Stimulated activated effector memory CD8-positive, alpha-beta T cell treated with anti-CD3 and anti-CD28 coated beads, Interleukin-12 subunit alpha, Interleukin-12 subunit beta, amount 100 ng/mL, for 72 hours (primary cell): Measurements from ENCODE around the gene NDUFA13.
A peak's percentile ranks its signal among the peaks of the same experiment; 100 is the strongest.

ENCODE experiments used
- ATAC-seq: fragments of 150-1000 bp; cut with Tn5 transposase; 2 replicates; pipeline ENCODE4 v1.10.0; 2021
- DNase-seq, 2 donors: peaks; one replicate each; pipeline ENCODE4 v3.0.0; 2021 to 2022; ENCODE audit warnings: low spot score in 2 of 2
- H3K27ac Mint-ChIP-seq: one replicate; pipeline ENCODE4 v1.8.0; 2022; ENCODE audit warnings: mild to moderate bottlenecking, mixed read lengths
- H3K36me3 Mint-ChIP-seq: one replicate; pipeline ENCODE4 v1.8.0; 2022; ENCODE audit warnings: mild to moderate bottlenecking, mixed read lengths
- H3K4me1 Mint-ChIP-seq: one replicate; pipeline ENCODE4 v1.8.0; 2022; ENCODE audit warnings: mixed read lengths
- H3K4me3 Mint-ChIP-seq: one replicate; pipeline ENCODE4 v1.8.0; 2022; ENCODE audit warnings: mild to moderate bottlenecking, mixed read lengths
- H3K9me3 Mint-ChIP-seq: one replicate; pipeline ENCODE4 v1.8.0; 2022; ENCODE audit warnings: mixed read lengths

The NDUFA13 gene

DNA sequence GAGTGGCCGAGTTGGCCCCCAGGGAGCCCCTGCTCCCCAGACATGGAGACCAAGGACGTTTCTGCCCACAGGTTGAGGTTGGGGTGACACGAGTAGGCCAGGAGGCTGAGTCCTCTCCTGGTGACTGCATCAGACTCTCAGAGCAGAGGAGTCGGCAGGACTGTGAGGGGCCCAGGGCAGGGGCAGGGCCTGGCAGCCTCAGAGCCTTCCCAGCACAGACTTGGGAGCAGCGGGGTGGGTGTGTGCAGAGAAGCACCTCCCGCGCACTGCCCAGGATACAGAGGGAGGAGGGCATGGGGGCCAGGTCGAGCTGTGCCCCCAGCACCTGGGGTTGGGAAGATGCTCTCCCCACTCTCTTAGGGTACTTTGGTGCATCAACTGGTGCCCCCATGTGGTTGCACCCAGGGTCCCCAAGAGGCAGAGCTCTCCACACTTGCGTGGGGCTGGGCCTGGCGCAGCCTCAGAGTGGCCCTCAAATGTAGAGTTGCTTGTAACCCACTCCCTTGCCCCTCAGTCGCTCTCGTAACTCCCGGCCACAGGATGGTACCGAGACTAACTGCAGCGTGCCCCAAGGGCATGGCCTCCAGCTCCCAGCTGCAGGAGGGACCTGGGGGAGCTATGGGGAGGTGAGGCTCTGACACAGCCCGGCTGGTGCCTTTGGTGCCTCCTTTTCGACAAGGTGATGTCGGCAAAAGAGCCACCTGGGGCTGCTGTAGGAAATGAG is 16.6 kb upstream of the NDUFA13 start:
- no peak overlapping the region for H3K4me3 Mint-ChIP-seq
- DNase-seq = no peak
- no peaks in the 10 kb centered on the region for H3K9me3 Mint-ChIP-seq
- peak overlapping the region; percentile 52 for H3K27ac Mint-ChIP-seq
- H3K36me3 Mint-ChIP-seq = peaks cover 97% of the 10 kb centered on the region
- no peak for ATAC-seq
- peaks cover 5% of the 10 kb centered on the region for H3K4me1 Mint-ChIP-seq

DNA sequence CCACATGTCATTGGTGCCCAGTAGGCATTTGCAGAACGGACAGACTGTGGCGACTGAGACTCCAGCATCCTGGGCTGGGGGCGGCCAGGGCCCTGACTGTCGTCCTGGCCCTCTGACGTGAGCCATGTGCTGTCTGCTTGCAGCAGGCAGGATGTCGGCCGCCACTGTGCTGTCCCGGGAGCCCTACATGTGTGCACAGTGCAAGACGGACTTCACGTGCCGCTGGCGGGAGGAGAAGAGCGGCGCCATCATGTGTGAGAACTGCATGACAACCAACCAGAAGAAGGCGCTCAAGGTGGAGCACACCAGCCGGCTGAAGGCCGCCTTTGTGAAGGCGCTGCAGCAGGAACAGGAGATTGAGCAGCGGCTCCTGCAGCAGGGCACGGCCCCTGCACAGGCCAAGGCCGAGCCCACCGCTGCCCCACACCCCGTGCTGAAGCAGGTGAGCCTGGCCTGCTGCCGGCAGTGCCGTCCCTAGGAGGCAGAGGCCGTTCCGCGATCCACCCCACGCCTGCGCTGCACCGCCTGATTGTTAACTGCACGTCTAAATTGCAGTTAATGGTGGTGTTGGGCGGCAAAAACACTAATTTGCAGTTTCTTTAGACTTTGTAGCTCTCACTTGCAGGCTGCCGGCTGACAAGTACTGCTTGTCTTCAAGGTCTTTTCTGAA is 14.9 kb upstream of the NDUFA13 start:
- Mint-ChIP-seq H3K27ac (peak overlapping the region; percentile 77), H3K4me1 (no peaks in the 10 kb centered on the region), H3K36me3 (peaks cover 94% of the 10 kb centered on the region), H3K9me3 (no peaks in the 10 kb centered on the region), H3K4me3 (no peak overlapping the region)
- ATAC-seq (no peak), DNase-seq (no peak)

DNA sequence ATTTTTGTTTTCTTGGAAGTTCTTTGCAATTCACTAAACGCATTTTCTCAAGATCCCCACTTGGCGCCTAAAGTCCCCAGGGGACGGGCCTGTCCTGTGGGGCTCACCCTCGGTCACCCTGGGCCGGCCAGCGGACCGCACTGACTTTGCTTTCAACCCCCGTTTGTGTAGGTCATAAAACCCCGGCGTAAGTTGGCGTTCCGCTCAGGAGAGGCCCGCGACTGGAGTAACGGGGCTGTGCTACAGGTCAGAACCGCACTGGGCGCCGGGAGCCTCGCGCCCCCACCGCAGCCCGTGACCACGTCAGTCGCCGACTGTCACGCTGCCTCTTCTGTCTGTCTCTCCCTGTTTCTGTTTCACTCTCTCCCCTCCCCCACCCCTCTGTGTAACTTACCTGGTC is 14.2 kb upstream of the NDUFA13 start:
- H3K4me1 Mint-ChIP-seq = no peaks in the 10 kb centered on the region
- H3K9me3 Mint-ChIP-seq = no peaks in the 10 kb centered on the region
- DNase-seq (no peak), ATAC-seq (no peak)
- peak overlapping the region; percentile 77 for H3K27ac Mint-ChIP-seq
- peaks cover 94% of the 10 kb centered on the region for H3K36me3 Mint-ChIP-seq
- H3K4me3 Mint-ChIP-seq = no peak overlapping the region

DNA sequence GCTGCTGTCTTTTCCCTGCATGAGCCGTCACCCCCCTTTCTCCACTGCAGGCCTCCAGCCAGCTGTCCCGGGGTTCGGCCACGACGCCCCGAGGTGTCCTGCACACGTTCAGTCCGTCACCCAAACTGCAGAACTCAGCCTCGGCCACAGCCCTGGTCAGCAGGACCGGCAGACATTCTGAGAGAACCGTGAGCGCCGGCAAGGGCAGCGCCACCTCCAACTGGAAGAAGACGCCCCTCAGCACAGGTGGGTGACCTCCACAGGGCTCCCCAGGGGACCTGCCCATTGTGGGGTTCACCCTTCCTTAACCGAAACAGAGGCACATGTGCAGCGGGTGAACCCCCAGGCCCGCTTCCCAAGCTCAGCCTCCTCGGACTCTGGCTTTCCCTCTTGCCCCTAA is 13.7 kb upstream of the NDUFA13 start:
- Mint-ChIP-seq H3K4me1 (no peaks in the 10 kb centered on the region), H3K27ac (no peak overlapping the region), H3K36me3 (peaks cover 94% of the 10 kb centered on the region), H3K4me3 (no peak overlapping the region), H3K9me3 (no peaks in the 10 kb centered on the region)
- ATAC-seq (no peak), DNase-seq (no peak)

DNA sequence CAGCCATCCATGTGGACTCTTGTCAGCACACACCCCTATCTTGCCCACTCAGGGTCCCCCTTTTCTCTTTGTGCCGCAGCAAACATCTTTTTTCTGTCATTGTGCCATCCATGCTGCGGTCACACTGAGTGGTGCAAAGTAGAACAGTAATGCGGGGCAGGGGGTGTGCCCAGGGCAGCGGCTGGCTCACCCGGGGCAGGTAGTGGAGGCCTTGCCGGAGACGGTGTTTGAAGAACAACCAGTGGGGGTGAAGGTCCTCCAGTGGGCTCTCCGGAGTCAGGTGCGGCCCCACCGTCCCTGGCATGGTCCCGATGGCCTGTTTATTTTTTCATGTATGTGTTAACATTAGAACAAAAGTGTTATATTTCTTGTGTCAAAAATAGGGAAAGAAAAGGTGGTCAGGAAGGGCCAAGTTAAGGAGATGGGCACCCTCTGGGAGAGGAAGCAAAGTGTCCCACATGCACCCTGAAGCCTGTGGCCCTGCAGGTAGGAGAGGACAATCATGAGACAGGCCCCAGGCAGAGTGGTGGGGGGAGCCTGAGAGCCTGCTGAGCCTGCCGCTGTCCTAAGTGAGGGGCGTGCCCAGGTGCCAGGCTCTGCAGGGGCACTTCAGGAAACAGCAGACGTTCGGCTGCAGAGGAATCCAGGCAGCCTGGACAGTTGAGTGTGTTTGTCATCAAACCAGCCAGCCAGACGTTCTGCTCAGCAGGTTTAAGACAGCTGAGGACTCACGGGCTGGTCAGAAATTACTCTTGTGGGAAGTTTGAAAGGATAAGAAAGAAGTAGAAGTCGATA is 13.0 kb upstream of the NDUFA13 start:
- Mint-ChIP-seq H3K36me3 (peaks cover 97% of the 10 kb centered on the region), H3K9me3 (no peaks in the 10 kb centered on the region)

DNA sequence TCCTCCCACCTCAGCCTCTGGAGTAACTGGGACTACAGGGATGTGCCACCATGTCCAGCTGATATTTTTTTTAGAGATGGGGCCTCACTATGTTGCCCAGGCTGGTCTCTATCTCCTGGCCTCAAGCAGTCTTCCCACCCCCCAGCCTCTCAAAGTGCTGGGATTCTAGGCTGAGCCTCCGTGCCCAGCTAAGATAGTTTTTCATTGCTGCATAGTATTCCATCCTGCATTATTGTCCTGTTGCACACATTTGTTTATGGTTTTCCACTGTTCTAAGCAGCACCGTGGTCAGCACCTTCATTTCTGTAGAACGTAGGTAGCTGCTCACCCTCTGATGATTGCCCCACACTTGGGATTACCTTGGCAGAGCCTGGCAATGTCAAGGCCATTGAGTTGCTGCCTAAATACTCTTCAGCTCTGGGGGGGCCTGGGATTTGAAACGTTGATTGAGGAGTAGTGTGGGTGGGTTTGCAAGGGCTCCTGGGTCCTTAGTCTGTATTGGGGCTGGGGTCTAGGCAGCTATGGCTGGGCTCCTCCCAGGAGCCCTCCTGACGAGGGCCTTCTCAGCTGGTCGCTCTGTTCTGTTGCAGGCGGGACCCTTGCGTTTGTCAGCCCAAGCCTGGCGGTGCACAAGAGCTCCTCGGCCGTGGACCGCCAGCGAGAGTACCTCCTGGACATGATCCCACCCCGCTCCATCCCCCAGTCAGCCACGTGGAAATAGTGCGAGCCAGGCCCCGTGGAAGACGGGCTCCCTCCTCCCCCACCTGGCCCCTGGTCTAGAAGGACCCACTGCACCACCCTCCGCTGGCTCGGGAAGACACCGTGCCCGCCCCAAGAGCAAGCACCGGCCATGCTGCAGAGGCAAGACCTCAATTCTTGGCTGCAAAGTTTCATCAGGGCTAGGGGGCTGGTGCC is 11.0 kb upstream of the NDUFA13 start:
- DNase-seq = no peak
- no peak overlapping the region for H3K4me3 Mint-ChIP-seq

More for the DNA sequence above, 13.0 kb upstream of the NDUFA13 start:
- Mint-ChIP-seq H3K27ac (no peak overlapping the region), H3K4me1 (no peaks in the 10 kb centered on the region), H3K4me3 (no peak overlapping the region)
- DNase-seq (no peak), ATAC-seq (no peak)

DNA sequence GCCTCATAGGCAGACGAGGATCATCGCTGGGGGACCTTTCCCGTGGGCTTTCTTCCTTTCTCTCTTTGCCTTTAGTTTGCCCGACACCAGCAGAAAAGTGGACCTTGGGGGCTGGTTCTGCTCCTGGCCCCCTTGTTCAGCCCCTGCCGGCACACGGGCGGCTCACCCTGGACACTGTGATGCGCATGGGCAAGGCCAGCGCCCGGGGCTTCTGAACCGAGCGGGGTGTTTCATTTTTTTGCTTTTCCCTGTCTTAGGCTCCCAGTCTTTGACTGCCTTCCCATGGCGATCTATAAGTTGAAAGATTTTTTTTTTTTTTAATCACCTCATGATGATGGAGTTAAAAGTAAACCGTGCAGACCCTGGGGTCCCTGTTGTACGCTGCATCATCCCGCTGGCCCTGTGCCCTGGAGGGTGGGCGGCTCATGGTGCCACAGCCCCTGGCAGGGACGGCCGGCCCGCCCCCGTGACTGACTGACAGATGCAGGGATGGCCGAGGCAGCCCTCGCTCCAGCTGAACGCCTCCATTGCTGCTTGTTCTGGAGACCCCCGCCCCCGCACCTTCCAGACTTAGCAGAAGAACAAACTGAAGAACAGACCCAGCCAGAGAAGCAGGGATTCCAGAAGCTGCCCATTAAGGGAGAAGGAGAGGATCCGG is 10.2 kb upstream of the NDUFA13 start:
- DNase-seq (no peak), ATAC-seq (no peak)
- no peaks in the 10 kb centered on the region for H3K9me3 Mint-ChIP-seq
- H3K4me1 Mint-ChIP-seq = no peaks in the 10 kb centered on the region
- H3K4me3 Mint-ChIP-seq = no peak overlapping the region
- H3K27ac Mint-ChIP-seq = no peak overlapping the region
- H3K36me3 Mint-ChIP-seq = peaks cover 79% of the 10 kb centered on the region

More for the DNA sequence above, 11.0 kb upstream of the NDUFA13 start:
- peaks cover 87% of the 10 kb centered on the region for H3K36me3 Mint-ChIP-seq
- no peaks in the 10 kb centered on the region for H3K9me3 Mint-ChIP-seq
- H3K27ac Mint-ChIP-seq = no peak overlapping the region
- H3K4me1 Mint-ChIP-seq = no peaks in the 10 kb centered on the region
- ATAC-seq = no peak

DNA sequence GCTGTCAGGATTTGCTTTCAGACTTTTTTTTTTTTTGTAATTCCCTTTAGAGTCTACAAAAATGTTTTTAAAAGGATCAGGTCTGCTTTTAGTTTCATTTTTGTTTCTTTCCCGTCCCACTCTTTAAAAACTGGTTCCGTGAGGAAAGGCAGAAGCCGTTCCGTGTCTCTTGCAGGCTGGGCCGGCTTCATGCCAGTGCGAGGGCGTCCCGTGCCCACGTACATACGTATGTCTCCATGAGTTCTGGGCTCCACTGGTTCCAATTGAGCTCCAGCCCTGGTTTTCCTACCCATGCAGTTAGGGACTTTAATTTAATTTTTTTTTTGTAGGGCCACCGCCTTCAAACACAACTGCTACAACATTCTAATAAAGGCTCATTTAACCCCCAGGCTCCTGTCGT is 9.4 kb upstream of the NDUFA13 start:
- H3K9me3 Mint-ChIP-seq = no peaks in the 10 kb centered on the region
- H3K4me3 Mint-ChIP-seq = no peak overlapping the region
- no peak for DNase-seq
- ATAC-seq = no peak
- peaks cover 71% of the 10 kb centered on the region for H3K36me3 Mint-ChIP-seq
- peak overlapping the region; percentile 10 for H3K27ac Mint-ChIP-seq
- H3K4me1 Mint-ChIP-seq = no peaks in the 10 kb centered on the region

DNA sequence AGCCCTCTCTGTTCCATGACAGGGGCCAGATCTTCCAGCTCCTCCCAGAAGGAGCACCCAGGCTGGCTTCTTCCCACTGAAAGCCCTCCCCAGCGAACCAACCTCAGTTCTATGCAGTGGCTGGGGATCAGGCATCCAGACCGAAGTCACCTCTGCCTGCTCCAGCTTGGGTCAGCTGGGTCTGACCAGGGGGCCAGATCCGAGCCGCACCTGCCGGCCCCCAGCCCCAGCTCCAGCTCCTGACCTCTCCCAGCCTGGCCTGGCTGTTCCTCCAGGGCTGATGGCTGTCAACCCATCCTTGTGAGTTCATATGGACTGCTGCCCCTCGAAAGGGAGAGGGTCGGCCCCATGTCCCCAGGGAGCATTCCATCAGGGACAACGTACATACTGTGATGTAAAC is 8.7 kb upstream of the NDUFA13 start:
- no peak for DNase-seq
- ATAC-seq = no peak
- H3K36me3 Mint-ChIP-seq = peaks cover 64% of the 10 kb centered on the region
- H3K9me3 Mint-ChIP-seq = no peaks in the 10 kb centered on the region
- no peak overlapping the region for H3K27ac Mint-ChIP-seq
- no peaks in the 10 kb centered on the region for H3K4me1 Mint-ChIP-seq
- no peak overlapping the region for H3K4me3 Mint-ChIP-seq

DNA sequence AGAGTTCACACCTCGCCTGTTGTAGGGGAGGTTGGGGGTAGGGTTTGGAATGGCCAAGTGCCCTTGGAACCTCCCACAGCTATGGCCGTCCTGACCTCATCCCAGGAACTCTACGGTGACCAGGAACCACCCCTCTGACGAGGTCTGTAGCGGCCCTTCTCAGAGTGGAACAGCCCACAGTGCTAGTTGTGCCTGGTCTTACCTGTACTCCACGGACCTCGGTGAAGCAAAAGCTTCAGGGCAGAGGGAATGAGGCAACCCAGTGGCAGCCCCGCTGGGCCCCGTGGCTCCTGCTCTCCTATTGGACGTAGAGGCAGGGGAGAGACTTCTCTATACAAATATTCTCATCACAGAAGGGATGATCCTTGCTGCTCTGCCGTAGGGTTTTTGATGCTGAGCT is 7.8 kb upstream of the NDUFA13 start:
- H3K36me3 Mint-ChIP-seq = peaks cover 55% of the 10 kb centered on the region
- no peak for DNase-seq
- H3K4me1 Mint-ChIP-seq = no peaks in the 10 kb centered on the region
- no peaks in the 10 kb centered on the region for H3K9me3 Mint-ChIP-seq
- no peak for ATAC-seq
- H3K27ac Mint-ChIP-seq = peak overlapping the region; percentile 41
- H3K4me3 Mint-ChIP-seq = no peak overlapping the region

DNA sequence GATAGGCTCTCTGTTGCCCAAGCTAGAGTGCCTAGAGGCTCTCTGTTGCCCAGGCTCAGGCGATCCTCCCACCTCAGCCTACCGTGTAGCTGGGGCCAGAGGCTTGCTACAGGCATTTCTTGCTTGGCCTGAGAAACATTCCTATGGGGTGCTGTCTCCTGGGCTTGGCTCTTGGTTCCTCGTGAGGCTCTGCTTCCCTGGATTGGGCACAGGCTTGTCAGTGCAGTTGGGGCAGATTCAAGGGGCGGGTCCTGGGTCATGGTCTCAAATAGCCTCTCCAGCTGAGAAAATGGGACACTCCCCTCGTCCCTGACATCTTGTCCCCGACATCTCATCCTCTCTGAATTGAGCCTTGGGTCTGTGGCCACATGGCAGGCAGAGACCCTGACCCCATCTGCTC is 5.6 kb upstream of the NDUFA13 start:
- DNase-seq = no peak
- no peak for ATAC-seq
- H3K27ac Mint-ChIP-seq = peak overlapping the region; percentile 24
- H3K36me3 Mint-ChIP-seq = peaks cover 51% of the 10 kb centered on the region
- no peaks in the 10 kb centered on the region for H3K4me1 Mint-ChIP-seq
- H3K4me3 Mint-ChIP-seq = no peak overlapping the region
- H3K9me3 Mint-ChIP-seq = no peaks in the 10 kb centered on the region

DNA sequence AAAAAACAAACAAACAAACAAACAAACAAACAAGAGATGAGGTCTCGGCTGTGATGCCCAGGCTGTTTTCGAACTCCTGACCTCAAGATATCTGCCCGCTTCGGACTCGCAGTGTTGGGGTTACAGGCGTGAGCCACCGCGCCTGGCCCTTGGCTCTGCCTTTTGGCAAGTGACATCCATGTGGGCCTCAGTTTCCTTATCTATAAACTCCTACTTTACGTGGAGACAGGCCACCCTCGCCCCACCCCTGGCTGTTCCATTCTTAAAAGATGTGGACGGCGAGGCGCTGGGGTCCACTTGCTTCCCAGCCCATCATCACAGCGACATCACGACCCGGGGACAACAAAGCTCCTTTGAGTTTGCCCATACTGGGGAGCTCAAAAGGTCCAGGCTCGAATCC is 2.3 kb upstream of the NDUFA13 start:
- H3K27ac Mint-ChIP-seq = peak overlapping the region; percentile 26
- H3K4me3 Mint-ChIP-seq = peak overlapping the region; percentile 39
- peaks cover 46% of the 10 kb centered on the region for H3K36me3 Mint-ChIP-seq
- ATAC-seq (no peak), DNase-seq (no peak)
- H3K4me1 Mint-ChIP-seq = no peaks in the 10 kb centered on the region
- H3K9me3 Mint-ChIP-seq = no peaks in the 10 kb centered on the region

DNA sequence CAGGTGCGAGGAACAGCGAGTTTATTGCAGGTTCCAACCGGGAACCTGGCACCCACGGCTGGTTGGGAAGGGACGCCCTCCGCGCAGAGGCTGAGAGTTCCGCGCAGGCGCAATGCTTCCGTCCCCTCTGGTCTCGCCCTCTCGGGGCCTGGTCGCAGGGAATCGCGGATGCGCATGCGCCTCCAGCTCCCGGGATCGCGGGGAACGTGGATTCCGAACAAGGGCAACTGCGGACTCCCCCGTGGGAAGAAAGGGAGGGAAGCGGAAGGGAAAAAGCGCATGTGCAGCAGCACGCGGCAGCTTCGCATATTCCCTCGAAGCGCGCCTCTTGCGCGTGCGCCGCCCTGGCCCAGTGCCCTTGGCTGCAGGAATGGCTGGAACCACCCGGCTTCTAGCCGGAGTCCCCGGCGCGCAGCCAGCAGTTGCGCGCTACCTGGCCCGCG is 1.8 kb upstream of the NDUFA13 start:
- Mint-ChIP-seq H3K4me1 (peaks cover 3% of the 10 kb centered on the region), H3K27ac (peak overlapping the region; percentile 26), H3K4me3 (peak overlapping the region; percentile 39), H3K36me3 (peaks cover 47% of the 10 kb centered on the region), H3K9me3 (no peaks in the 10 kb centered on the region)
- ATAC-seq (no peak), DNase-seq (no peak)

DNA sequence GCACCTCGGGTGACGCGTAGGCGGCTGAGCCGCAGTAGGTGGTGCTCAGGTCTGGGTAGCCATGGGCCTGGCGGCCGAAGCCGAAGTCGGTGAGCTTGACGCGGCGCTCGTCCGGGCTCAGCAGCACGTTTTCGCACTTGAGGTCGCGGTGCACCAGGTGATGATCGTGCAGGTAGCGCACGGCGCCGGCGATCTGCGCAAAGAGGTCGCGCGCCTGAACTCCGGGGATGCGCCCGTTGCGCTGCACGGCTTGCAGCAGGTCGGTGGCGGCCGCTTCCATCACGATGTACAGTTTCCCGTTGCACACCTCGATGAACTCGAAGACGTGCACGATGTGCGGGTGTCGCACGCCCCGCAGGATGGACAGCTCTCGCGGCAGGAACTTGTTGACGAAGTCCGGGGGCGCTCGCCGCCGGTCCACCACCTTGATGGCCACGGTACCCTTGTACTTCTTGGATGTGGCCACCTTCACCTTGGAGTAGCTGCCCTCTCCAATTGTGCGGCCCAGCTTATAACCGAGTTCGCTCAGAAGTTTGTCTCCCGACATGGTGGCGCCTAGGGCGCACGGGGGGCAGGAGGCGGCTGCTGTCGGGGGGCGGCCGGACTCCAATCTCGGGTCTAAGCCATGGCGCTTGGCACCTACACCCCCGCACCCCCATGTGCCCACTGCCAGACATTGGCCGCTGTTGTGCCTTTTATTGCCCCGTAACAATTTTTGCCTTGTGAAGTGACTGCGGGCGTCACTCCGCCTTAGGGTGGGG is 964 bp upstream of the NDUFA13 start, which contains the start of gene TSSK6:
TSS of gene TSSK6 (minus strand) at position 668 of the 761 bp plus-strand sequence. CDS start at position 547, 121 bp downstream.
- Mint-ChIP-seq H3K9me3 (no peaks in the 10 kb centered on the region), H3K27ac (peak within 1 kb of the TSS; percentile 94), H3K4me1 (peaks cover 12% of the 10 kb centered on the region), H3K36me3 (peaks cover 49% of the 10 kb centered on the region), H3K4me3 (peak within 1 kb of the TSS; percentile 88)
- DNase-seq (no peak), ATAC-seq (no peak)
